Smooth muscle cell (in vitro differentiated cells): ENCODE measurements around the gene ST6GALNAC5. TPM values are rescaled to one million over a fixed set of nuclear protein-coding genes. Genes with fewer than 3 reads are reported as not detected.

ENCODE experiments used
- DNase-seq: peaks from one replicate; lab custom pipeline; 2025; ENCODE audit not compliant: unreplicated experiment; lab: John Stamatoyannopoulos, UW
- H2AFZ ChIP-seq: fragments of 200-600 bp; sonication (generic); 2 replicates; pipeline ENCODE4 v1.6.0; 2016; ENCODE audit warnings: antibody characterized with exemption, low read depth, mild to moderate bottlenecking
- H3F3A ChIP-seq: fragments of 200-600 bp; sonication (generic); 2 replicates; pipeline ENCODE4 v1.6.0; 2017; ENCODE audit warnings: antibody characterized with exemption, low read depth
- H3K27ac ChIP-seq: fragments of 200-600 bp; sonication (generic); 2 replicates; pipeline ENCODE4 v1.5.1; 2016; ENCODE audit warnings: low read depth, mild to moderate bottlenecking
- H3K27me3 ChIP-seq: fragments of 200-600 bp; sonication (generic); 2 replicates; pipeline ENCODE4 v1.6.1; 2016; ENCODE audit warnings: low read depth, mild to moderate bottlenecking
- H3K36me3 ChIP-seq: fragments of 200-600 bp; sonication (generic); 2 replicates; pipeline ENCODE4 v1.5.1; 2016; ENCODE audit warnings: low read depth
- H3K4me1 ChIP-seq: fragments of 200-600 bp; sonication (generic); 2 replicates; pipeline ENCODE4 v1.5.1; 2016; ENCODE audit warnings: low read depth
- H3K4me2 ChIP-seq: fragments of 200-600 bp; sonication (generic); 2 replicates; pipeline ENCODE4 v1.6.0; 2016; ENCODE audit warnings: mild to moderate bottlenecking
- H3K4me3 ChIP-seq: fragments of 200-600 bp; sonication (generic); 2 replicates; pipeline ENCODE4 v1.5.1; 2016; ENCODE audit warnings: mild to moderate bottlenecking
- H3K79me2 ChIP-seq: fragments of 200-600 bp; sonication (generic); 2 replicates; pipeline ENCODE4 v1.6.0; 2016; ENCODE audit warnings: low read depth, mild to moderate bottlenecking
- H3K9ac ChIP-seq: fragments of 200-600 bp; sonication (generic); 2 replicates; pipeline ENCODE4 v1.6.0; 2016; ENCODE audit warnings: low read depth
- H3K9me3 ChIP-seq: fragments of 200-600 bp; sonication (generic); replicated peaks from 2 replicates; pipeline ENCODE4 v1.5.1; 2016; ENCODE audit warnings: low read depth
- H4K20me1 ChIP-seq: fragments of 200-600 bp; sonication (generic); 2 replicates; pipeline ENCODE4 v1.6.0; 2016; ENCODE audit warnings: low read depth
- CTCF ChIP-seq: fragments of 200-600 bp; sonication (generic); IDR thresholded peaks from 2 replicates; pipeline ENCODE4 v1.5.1; 2017; ENCODE audit warnings: borderline replicate concordance, mild to moderate bottlenecking, antibody characterized with exemption; ENCODE audit not compliant: insufficient read depth, poor library complexity, severe bottlenecking
- WGBS: methylation state at CpG from one replicate; pipeline ENCODE4 v1.1.7; 2016; ENCODE audit warnings: low lambda C conversion rate; 5-methylcytosine and 5-hydroxymethylcytosine counted together
- polyA plus RNA-seq: library from polyadenylated mRNA; unstranded; fragments of >200 nt; fragmentation: Nextera tagmentation; extraction: Ambion mirVana; gene quantifications from 2 replicates; pipeline ENCODE4 v1.2.1, GENCODE V29; 2016
- total RNA-seq: library from RNA; depleted of rRNA; stranded (reverse); fragments of >200 nt; gene quantifications from 2 replicates; pipeline ENCODE4 v1.2.3, GENCODE V29; 2014

ST6GALNAC5 gene
- total and polyA plus RNA-seq, 2 experiments from 2014 or later, result 24.9 to 38.8 TPM

GRCh38 chr1:76832521-76832920 lies 34.8 kb upstream of the ST6GALNAC5 start:
- Histone ChIP-seq H4K20me1 (no peaks in the 10 kb centered on the region), H3K36me3 (no peaks in the 10 kb centered on the region), H2AFZ (no peak overlapping the region), H3K4me1 (no peaks in the 10 kb centered on the region), H3K9ac (no peak overlapping the region), H3K27ac (no peak overlapping the region), H3F3A (no peaks in the 10 kb centered on the region), H3K4me2 (no peak overlapping the region), H3K27me3 (no peaks in the 10 kb centered on the region), H3K9me3 (no peaks in the 10 kb centered on the region), H3K79me2 (no peaks in the 10 kb centered on the region), H3K4me3 (no peak overlapping the region)
- TF ChIP-seq CTCF, result no peak
- no peak for DNase-seq

DNA sequence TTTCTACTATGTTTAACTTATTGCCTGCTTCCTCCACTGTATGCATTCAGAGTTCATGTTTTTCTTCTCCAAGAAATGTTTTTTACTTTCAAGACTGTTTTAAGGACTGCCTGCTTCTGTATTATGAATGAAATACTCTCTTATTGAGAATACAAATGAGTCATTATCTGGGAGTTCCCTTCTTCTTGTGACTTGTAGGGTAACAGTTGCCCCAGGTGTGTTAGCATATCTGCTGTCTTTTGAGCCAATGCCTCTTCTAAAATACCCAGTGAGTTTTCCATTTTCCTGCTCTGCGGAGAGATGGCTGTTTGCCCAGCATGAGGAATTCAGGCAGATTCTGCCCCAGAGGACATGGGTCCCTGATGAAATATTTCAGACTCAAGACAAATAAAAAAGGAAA lies 34.1 kb upstream of the ST6GALNAC5 start:
- H3K9me3 ChIP-seq, result no peaks in the 10 kb centered on the region
- no peaks in the 10 kb centered on the region for H3K79me2 ChIP-seq
- no peaks in the 10 kb centered on the region for H3K4me1 ChIP-seq
- no peak overlapping the region for H3K27ac ChIP-seq
- H3K36me3 ChIP-seq, result no peaks in the 10 kb centered on the region
- H4K20me1 ChIP-seq, result no peaks in the 10 kb centered on the region
- H3F3A ChIP-seq, result no peaks in the 10 kb centered on the region
- no peak overlapping the region for H3K4me2 ChIP-seq
- WGBS, result 89% methylated on average over 1 of the region's 1 CpG
- H3K27me3 ChIP-seq, result no peaks in the 10 kb centered on the region
- H2AFZ ChIP-seq, result no peak overlapping the region
- no peak overlapping the region for H3K4me3 ChIP-seq
- TF ChIP-seq CTCF, result no peak
- no peak for DNase-seq
- no peak overlapping the region for H3K9ac ChIP-seq

- no peak overlapping the region for H3K9ac ChIP-seq
- H3K36me3 ChIP-seq, result no peaks in the 10 kb centered on the region
- no peak overlapping the region for H2AFZ ChIP-seq
- H4K20me1 ChIP-seq, result no peaks in the 10 kb centered on the region
- H3K4me2 ChIP-seq, result no peak overlapping the region
- TF ChIP-seq CTCF, result no peak
- WGBS, result 91% methylated on average over 2 of the region's 2 CpGs
- H3K4me1 ChIP-seq, result no peaks in the 10 kb centered on the region
- H3K9me3 ChIP-seq, result no peaks in the 10 kb centered on the region
- H3K27ac ChIP-seq, result no peak overlapping the region
- H3K27me3 ChIP-seq, result no peaks in the 10 kb centered on the region
- no peak overlapping the region for H3K4me3 ChIP-seq
- H3F3A ChIP-seq, result no peaks in the 10 kb centered on the region
- H3K79me2 ChIP-seq, result no peaks in the 10 kb centered on the region
- DNase-seq, result no peak
These were observed 33.4 kb upstream of the ST6GALNAC5 start for GRCh38 chr1:76833856-76834255.

GRCh38 chr1:76835203-76835602 lies 32.1 kb upstream of the ST6GALNAC5 start:
- H3K27ac ChIP-seq, result no peak overlapping the region
- no peak overlapping the region for H3K9ac ChIP-seq
- no peaks in the 10 kb centered on the region for H3K4me1 ChIP-seq
- H3K4me3 ChIP-seq, result no peak overlapping the region
- no peaks in the 10 kb centered on the region for H3K27me3 ChIP-seq
- no peaks in the 10 kb centered on the region for H4K20me1 ChIP-seq
- H3K79me2 ChIP-seq, result no peaks in the 10 kb centered on the region
- no peak for TF ChIP-seq CTCF
- H2AFZ ChIP-seq, result no peak overlapping the region
- DNase-seq, result no peak
- no peaks in the 10 kb centered on the region for H3F3A ChIP-seq
- no peaks in the 10 kb centered on the region for H3K36me3 ChIP-seq
- H3K4me2 ChIP-seq, result no peak overlapping the region
- no peaks in the 10 kb centered on the region for H3K9me3 ChIP-seq
